HG02763 (cell line): ENCODE results near the gene TMC5.

ENCODE experiments used
- ATAC-seq: cut with Tn5 transposase; IDR thresholded peaks from one replicate; pipeline ENCODE4 v1.9.1; 2021; ENCODE audit warnings: mild to moderate bottlenecking, moderate library complexity; ENCODE audit not compliant: unreplicated experiment

Gene TMC5

GRCh38 chr16:19450186-19450585 is 32.5 kb downstream of the TMC5 start:
- no peak for ATAC-seq

DNA sequence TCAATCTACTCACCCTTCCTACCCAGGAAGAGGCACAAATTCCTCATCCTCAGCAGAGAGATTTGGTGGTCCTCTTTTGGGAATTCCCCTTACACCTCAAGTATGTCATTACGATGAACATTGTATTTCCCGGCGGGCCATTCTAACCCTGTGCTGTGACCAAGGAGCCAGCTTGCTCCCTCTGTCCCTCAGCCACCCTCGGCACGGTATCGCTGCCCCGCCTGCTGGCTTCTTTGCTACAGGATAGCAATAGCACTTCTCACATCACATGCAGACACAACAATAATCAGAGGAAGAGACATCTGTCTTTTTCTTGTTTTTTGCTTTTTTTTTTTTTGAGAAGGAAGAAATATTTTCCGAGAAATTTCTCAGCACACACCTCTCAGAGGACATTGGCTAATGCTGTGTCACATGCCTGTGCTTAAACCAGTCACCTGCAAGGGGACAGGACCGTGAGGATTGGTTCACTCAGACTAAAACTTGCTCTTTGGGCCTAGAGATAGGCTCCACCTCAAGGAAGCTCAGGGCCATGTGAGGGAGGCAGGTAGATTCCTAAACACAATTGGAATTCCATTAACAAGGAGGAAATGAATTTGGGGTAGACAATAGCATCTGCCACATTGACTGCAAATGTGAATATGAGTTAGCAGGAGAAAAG is 41.2 kb downstream of the TMC5 start:
- no peak for ATAC-seq

GRCh38 chr16:19460397-19460796 is 42.7 kb downstream of the TMC5 start:
- no peak for ATAC-seq

DNA sequence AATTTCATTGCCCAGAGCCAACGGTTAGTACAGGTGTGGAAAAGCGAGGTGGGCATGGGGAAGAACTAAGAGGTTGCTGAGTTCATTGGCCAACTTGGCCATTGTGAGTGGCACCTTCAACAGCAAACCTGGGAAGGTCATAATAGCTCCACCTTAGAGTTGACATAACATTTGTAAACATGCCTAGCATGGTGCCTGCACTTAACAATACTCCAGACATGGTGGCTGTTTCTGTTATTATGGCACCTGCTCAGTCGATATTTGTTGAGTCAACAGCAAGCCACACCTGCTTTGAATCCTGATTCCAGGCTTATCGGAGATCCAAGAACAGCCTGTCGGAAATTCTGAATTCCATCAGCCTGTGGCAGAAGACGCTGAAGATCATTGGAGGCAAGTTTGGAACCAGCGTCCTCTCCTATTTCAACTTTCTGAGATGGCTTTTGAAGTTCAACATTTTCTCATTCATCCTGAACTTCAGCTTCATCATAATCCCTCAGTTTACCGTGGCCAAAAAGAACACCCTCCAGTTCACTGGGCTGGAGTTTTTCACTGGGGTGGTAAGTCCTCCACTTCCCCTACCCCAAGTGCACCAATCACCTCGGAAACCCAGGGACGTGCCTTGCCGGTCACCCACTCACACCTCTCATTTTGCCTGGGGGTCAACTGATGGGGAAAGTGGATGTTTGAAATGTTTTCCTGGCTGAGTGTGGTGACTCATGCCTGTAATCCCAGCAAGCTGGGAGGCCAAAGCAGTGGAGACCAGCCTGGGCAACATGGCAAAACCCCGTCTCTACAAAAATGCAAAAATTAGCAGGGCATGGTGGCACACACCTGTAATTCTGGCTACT is 46.0 kb downstream of the TMC5 start:
- ATAC-seq, result no peak

DNA sequence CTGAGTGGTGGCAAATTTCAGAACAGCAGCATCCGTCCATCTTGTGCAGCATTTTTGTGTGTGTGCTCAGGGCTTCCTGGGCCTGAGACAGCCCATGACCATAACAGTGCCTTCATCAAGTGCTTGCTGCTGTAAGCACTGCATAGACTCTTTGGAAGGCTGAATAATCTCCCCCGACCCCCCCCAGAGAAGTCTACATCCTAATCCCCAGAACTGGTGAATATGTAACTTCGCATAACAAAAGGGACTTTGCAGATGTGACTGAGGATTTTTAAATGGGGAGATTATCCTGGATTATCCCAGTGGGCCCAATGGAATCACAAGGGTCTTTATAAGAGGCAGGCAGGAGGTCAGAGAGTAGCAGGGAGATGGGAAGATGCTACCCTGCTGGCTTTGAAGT is 50.6 kb downstream of the TMC5 start:
- ATAC-seq, result no peak

DNA sequence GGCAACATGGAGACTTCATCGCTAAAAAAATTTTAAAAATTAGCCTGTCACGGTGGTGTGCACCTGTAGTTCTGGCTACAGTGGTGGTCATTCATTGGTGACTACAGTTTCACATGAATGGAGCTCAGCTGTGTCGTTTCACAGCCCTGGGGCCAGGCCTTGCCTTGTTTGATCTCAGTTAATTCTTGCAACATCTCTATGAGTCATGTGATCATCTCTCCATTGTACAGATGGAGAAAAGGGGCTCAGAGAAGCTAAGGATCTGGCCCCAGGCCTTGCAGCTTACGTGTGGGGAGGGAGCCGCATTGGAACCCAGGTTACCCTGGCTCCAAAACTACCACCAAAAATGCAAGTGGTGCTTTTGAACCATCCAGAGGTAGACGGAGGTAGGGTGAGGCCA is 54.8 kb downstream of the TMC5 start:
- no peak for ATAC-seq

GRCh38 chr16:19474617-19475016 is 56.9 kb downstream of the TMC5 start:
- no peak for ATAC-seq

DNA sequence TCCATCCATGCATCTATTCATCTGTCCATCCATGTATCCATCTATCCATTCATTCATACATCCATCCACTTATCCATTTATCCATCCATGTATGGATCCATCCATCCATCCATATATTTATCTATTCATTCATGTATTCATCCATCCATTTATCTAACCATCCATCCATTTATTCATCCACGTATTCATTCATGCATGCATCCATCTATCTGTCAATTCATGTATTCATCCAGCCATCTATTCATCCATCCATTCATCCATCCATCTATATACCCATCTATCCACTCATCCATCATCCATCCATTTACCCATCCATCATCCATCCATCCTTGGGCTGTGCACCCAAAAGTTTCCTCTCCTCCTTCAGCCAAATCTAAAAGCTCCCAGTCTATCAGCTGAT is 60.8 kb downstream of the TMC5 start:
- no peak for ATAC-seq

DNA sequence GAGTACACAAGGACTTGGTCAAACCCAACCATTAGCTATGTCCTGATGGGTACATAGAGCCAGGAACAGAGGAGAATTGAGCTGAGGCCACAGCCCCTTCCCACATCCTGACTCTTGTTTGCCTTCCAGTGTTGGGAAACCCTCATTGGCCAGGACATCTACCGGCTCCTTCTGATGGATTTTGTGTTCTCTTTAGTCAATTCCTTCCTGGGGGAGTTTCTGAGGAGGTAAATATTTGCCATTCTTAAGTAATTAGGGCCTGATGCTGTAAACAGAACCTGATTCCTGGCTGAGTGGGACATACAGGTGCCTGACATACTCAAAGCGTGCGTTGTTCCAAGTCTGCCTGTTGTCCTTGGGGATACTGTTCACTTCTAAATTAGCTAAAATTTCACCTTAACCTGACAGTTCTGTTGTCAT is 61.6 kb downstream of the TMC5 start:
- ATAC-seq, result no peak

GRCh38 chr16:19481296-19481695 is 63.6 kb downstream of the TMC5 start:
- no peak for ATAC-seq

GRCh38 chr16:19481769-19482168 is 64.1 kb downstream of the TMC5 start:
- no peak for ATAC-seq

GRCh38 chr16:19482291-19482690 is 64.6 kb downstream of the TMC5 start:
- no peak for ATAC-seq

DNA sequence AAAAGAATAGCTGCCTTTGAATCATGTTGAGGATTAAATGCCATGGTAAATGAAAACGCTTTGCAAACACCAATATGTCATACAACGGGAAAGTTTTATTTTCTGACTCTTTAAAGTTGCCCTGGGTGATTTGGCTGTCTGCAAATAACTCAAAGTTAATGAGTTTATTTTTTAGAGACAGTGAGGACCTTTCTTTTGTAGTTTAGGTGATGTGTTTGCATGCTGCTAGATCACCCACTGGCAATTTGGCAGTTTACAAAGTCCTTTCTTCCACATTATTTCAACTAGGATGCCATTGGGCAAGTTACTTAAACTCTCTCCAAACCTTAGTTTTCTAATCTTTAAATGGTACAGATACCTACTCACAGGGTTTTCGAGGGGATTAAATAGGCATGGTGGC is 66.4 kb downstream of the TMC5 start:
- no peak for ATAC-seq

DNA sequence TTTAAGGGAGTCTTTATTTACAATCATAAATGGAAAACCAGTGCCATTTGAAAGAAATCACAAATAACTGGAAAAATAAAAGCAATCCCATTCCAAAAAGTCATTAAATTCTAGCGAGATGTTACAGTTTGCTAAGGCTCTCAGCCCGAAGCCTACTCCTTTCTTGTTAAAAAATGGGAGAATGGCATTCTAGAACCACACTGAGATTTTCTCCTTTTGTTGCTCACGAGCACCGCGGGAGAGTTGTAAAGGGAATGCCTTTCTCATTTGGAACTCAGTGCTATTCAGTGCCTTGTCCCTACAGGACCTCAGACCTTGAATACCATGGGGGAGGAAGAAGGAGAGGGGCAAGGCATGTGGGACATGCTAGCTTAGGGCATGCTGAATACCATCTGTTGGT is 67.9 kb downstream of the TMC5 start:
- no peak for ATAC-seq

- ATAC-seq, result no peak
Measured at GRCh38 chr16:19486051-19486450, 68.4 kb downstream of the TMC5 start.

DNA sequence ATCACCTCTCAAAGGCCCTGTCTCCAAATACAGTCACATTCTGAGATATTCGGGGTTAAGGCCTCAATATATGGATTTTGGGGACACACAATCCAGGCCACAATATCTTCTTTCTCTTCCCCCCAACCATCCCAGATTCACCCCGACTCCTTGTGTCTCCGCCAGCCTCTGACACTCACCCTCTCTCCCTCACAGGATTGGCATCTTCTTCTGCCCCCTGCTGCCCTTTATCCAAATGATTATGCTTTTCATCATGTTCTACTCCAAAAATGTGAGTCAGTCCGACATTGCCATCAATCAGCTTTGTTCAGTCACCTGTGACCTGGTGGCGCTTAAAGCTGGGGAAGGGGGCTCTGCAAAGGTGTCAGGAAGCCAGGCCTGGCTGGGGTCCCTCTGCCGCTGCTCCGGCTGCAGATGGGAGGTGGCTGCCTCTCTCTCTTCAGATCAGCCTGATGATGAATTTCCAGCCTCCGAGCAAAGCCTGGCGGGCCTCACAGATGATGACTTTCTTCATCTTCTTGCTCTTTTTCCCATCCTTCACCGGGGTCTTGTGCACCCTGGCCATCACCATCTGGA is 69.2 kb downstream of the TMC5 start:
- ATAC-seq, result no peak

DNA sequence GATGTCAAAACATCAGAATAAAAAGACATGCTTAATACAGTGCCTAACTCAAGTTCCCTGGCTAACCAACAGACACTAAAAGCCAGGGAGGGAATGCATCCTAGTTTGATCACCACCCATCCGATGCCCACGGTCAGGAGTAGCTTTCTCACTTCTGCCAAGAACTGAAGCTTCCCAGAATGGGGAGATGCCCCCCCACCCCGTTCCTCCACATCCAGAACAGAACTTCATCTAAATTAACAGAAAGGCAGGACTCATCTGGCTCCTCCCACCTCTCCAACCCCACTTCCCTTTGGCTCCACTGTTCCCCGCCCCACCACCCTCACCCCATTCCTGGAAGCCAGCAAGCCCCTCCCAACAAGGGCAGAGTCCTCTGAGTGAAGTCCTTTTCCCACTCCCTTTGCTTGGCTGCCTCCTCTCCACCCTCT is 70.5 kb downstream of the TMC5 start:
- ATAC-seq, result no peak

GRCh38 chr16:19490619-19491018 is 72.9 kb downstream of the TMC5 start:
- no peak for ATAC-seq

DNA sequence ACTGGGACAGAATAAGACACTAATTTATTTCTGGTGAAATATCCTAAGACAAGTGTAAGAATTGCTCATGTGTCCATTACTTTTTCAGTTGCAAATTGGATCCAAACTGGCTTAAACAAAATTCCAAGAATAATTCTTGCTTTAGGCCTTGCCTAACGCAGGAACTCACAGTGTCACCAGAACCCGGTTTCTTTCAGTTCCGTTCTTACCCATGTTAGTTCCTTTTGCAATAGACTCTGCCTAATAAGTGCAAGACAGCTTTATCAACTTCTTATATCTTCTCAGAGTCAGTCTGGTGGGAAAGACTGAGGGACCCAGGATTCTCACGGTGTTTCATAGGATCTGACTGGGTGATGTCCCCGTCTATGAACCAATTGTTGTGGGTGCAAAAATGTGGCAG is 79.5 kb downstream of the TMC5 start:
- ATAC-seq, result no peak

- no peak for ATAC-seq
Measured at GRCh38 chr16:19499006-19499405, 81.3 kb downstream of the TMC5 start.

GRCh38 chr16:19499481-19499880 is 81.8 kb downstream of the TMC5 start:
- no peak for ATAC-seq
